OCI-LY1 (cell line): Measurements from ENCODE around the gene AUH.

Source experiments
- H2AFZ ChIP-seq: fragments of 200-600 bp; sonication (generic), shearing (Covaris generic); 2 replicates; pipeline ENCODE4 v1.6.0; 2014; ENCODE audit warnings: antibody characterized with exemption, mild to moderate bottlenecking, low read length
- H3F3A ChIP-seq: fragments of 200-600 bp; sonication (generic), shearing (Covaris generic); 2 replicates; pipeline ENCODE4 v1.6.0; 2014; ENCODE audit warnings: mild to moderate bottlenecking, antibody characterized with exemption, low read length, moderate library complexity; ENCODE audit not compliant: insufficient read depth
- H3K27ac ChIP-seq: fragments of 200-600 bp; sonication (generic); 2 replicates; pipeline ENCODE4 v1.5.1; 2014; ENCODE audit warnings: low read length, mixed run types, mild to moderate bottlenecking, low read depth; ENCODE audit not compliant: poor library complexity, severe bottlenecking
- H3K27me3 ChIP-seq: fragments of 200-600 bp; sonication (generic); 2 replicates; pipeline ENCODE4 v1.6.0; 2014; ENCODE audit warnings: antibody characterized with exemption, mild to moderate bottlenecking, low read length, moderate library complexity; ENCODE audit not compliant: insufficient read depth
- H3K36me3 ChIP-seq: fragments of 200-600 bp; sonication (generic); 2 replicates; pipeline ENCODE4 v1.6.1; 2014; ENCODE audit warnings: mild to moderate bottlenecking, antibody characterized with exemption, low read length, moderate library complexity, mixed read lengths; ENCODE audit not compliant: insufficient read depth
- H3K4me1 ChIP-seq: fragments of 200-600 bp; sonication (generic); 2 replicates; pipeline ENCODE4 v1.5.1; 2014; ENCODE audit warnings: mild to moderate bottlenecking, low read length, moderate library complexity; ENCODE audit not compliant: insufficient read depth, severe bottlenecking
- H3K4me2 ChIP-seq: fragments of 200-600 bp; sonication (generic), shearing (Covaris generic); 2 replicates; pipeline ENCODE4 v1.6.1; 2014; ENCODE audit warnings: low read length
- H3K4me3 ChIP-seq: fragments of 200-600 bp; sonication (generic); 2 replicates; pipeline ENCODE4 v1.5.1; 2014; ENCODE audit warnings: low read length, low read depth, mild to moderate bottlenecking, mixed read lengths; ENCODE audit not compliant: poor library complexity, severe bottlenecking
- H3K79me2 ChIP-seq: fragments of 200-600 bp; shearing (Covaris generic); 2 replicates; pipeline ENCODE4 v1.6.1; 2016; ENCODE audit warnings: mixed run types, low read length, mixed read lengths; ENCODE audit not compliant: insufficient read depth
- H3K9ac ChIP-seq: fragments of 200-600 bp; sonication (generic), shearing (Covaris generic); 2 replicates; pipeline ENCODE4 v1.6.1; 2014; ENCODE audit warnings: mild to moderate bottlenecking, low read length, mixed read lengths
- H3K9me2 ChIP-seq: fragments of 200-600 bp; sonication (generic), shearing (Covaris generic); 2 replicates; pipeline ENCODE4 v1.6.1; 2014; ENCODE audit warnings: low read depth, mild to moderate bottlenecking, low read length, mixed read lengths
- H3K9me3 ChIP-seq: fragments of 200-600 bp; shearing (Covaris generic); 2 replicates; pipeline ENCODE4 v1.6.1; 2014; ENCODE audit warnings: low read length, mixed read lengths
- H4K20me1 ChIP-seq: fragments of 200-600 bp; sonication (generic), shearing (Covaris generic); 2 replicates; pipeline ENCODE4 v1.6.0; 2016; ENCODE audit warnings: mild to moderate bottlenecking, low read length; ENCODE audit not compliant: insufficient read depth
- EZH2 ChIP-seq: fragments of 200-600 bp; sonication (generic), shearing (Covaris generic); IDR thresholded peaks from 2 replicates; pipeline ENCODE4 v1.8.0; 2017; ENCODE audit warnings: borderline replicate concordance, mixed run types, mild to moderate bottlenecking, antibody characterized with exemption, low read length, moderate library complexity, mixed read lengths
- TF ChIP-seq, protein P1 (sequence below): fragments of 200-600 bp; sonication (generic), shearing (Covaris generic); IDR thresholded peaks from 2 replicates; pipeline ENCODE4 v1.5.1; 2017; ENCODE audit warnings: mild to moderate bottlenecking, antibody characterized with exemption, low read length, moderate library complexity, mixed read lengths

AUH gene

DNA sequence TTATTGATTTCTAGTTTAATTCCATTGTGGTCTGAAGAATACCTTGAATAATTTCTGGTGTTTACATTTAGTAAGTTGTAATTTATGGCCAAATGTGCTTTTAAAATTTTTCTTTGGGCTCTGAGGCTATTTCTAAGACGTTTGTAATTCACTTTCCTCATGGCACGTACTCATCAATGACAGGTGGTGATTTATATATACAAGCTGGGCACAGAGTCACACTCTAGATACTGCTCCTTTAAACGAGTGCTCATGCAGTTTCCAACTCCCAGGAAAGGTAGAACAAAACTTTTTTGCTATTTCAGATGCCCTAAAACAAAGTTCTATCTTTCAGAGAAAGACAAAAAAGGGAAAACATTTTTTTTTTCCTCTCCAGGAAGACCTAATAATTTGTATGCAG is 146.9 kb downstream of the AUH start:
- H2AFZ ChIP-seq, result no peak overlapping the region
- H3F3A ChIP-seq, result no peaks in the 10 kb centered on the region
- H3K79me2 ChIP-seq, result no peaks in the 10 kb centered on the region
- H3K9me3 ChIP-seq, result no peaks in the 10 kb centered on the region; the same call in 1 of the 2 replicates
- no peaks in the 10 kb centered on the region for H3K36me3 ChIP-seq
- no peak overlapping the region for H3K4me2 ChIP-seq
- H4K20me1 ChIP-seq, result no peaks in the 10 kb centered on the region
- H3K4me3 ChIP-seq, result no peak overlapping the region
- no peaks in the 10 kb centered on the region for H3K27me3 ChIP-seq
- peaks cover 7% of the 10 kb centered on the region for H3K4me1 ChIP-seq
- H3K27ac ChIP-seq, result no peak overlapping the region
- H3K9ac ChIP-seq, result no peak overlapping the region
- no peaks in the 10 kb centered on the region for H3K9me2 ChIP-seq
- TF ChIP-seq, protein P1, sequence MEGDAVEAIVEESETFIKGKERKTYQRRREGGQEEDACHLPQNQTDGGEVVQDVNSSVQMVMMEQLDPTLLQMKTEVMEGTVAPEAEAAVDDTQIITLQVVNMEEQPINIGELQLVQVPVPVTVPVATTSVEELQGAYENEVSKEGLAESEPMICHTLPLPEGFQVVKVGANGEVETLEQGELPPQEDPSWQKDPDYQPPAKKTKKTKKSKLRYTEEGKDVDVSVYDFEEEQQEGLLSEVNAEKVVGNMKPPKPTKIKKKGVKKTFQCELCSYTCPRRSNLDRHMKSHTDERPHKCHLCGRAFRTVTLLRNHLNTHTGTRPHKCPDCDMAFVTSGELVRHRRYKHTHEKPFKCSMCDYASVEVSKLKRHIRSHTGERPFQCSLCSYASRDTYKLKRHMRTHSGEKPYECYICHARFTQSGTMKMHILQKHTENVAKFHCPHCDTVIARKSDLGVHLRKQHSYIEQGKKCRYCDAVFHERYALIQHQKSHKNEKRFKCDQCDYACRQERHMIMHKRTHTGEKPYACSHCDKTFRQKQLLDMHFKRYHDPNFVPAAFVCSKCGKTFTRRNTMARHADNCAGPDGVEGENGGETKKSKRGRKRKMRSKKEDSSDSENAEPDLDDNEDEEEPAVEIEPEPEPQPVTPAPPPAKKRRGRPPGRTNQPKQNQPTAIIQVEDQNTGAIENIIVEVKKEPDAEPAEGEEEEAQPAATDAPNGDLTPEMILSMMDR, result no peak
- no peak for TF ChIP-seq EZH2

DNA sequence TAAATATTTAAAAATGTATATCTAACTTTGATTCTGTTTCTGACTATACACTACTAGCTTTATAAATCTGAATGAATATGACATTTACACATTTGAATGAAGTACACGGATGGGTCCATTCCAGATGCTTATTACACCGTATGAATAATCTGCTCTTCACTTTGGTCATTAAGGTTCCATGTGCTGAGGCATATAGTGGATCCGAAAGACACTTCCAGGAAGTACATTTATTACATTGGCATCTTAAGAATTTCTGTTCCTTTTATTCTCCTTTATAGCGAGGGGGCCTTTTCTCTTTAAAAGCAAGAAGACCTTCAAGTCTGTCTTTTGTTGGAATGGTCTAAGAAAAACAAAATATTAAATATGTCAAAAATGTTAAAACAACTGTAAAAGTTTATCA is 147.6 kb downstream of the AUH start:
- no peak overlapping the region for H2AFZ ChIP-seq
- H3F3A ChIP-seq, result no peaks in the 10 kb centered on the region
- TF ChIP-seq, protein P1, result no peak
- no peak for TF ChIP-seq EZH2

GRCh38 chr9:91212596-91213243 is 149.0 kb downstream of the AUH start:
- no peak overlapping the region for H3K4me2 ChIP-seq
- H3K9me3 ChIP-seq, result no peaks in the 10 kb centered on the region; the same call in 1 of the 2 replicates
- no peaks in the 10 kb centered on the region for H3K36me3 ChIP-seq
- no peak overlapping the region for H3K9ac ChIP-seq
- TF ChIP-seq, protein P1, result no peak
- no peak for TF ChIP-seq EZH2
- H3F3A ChIP-seq, result no peaks in the 10 kb centered on the region
- no peaks in the 10 kb centered on the region for H3K27me3 ChIP-seq
- H4K20me1 ChIP-seq, result no peaks in the 10 kb centered on the region
- H3K4me1 ChIP-seq, result peaks cover 18% of the 10 kb centered on the region
- no peaks in the 10 kb centered on the region for H3K9me2 ChIP-seq
- no peak overlapping the region for H2AFZ ChIP-seq
- H3K4me3 ChIP-seq, result no peak overlapping the region
- no peak overlapping the region for H3K27ac ChIP-seq
- H3K79me2 ChIP-seq, result no peaks in the 10 kb centered on the region

More for the DNA sequence above, 147.6 kb downstream of the AUH start:
- Histone ChIP-seq H3K4me1 (peaks cover 7% of the 10 kb centered on the region), H3K79me2 (no peaks in the 10 kb centered on the region), H4K20me1 (no peaks in the 10 kb centered on the region), H3K9me3 (no peaks in the 10 kb centered on the region; the same call in 1 of the 2 replicates), H3K27ac (no peak overlapping the region), H3K9ac (no peak overlapping the region), H3K9me2 (no peaks in the 10 kb centered on the region), H3K4me3 (no peak overlapping the region), H3K27me3 (no peaks in the 10 kb centered on the region), H3K36me3 (no peaks in the 10 kb centered on the region), H3K4me2 (no peak overlapping the region)
